ENCODE data around the gene SP1.
"Not testable (repeated sequence)": the region's sequence is repeated elsewhere in the genome, so short reads cannot be mapped to it uniquely, and the experiment has no call there.

Gene SP1

GRCh38 chr12:53414756-53415417 lies 34.9 kb downstream of the SP1 start:
- no peak for DNase-seq

DNA sequence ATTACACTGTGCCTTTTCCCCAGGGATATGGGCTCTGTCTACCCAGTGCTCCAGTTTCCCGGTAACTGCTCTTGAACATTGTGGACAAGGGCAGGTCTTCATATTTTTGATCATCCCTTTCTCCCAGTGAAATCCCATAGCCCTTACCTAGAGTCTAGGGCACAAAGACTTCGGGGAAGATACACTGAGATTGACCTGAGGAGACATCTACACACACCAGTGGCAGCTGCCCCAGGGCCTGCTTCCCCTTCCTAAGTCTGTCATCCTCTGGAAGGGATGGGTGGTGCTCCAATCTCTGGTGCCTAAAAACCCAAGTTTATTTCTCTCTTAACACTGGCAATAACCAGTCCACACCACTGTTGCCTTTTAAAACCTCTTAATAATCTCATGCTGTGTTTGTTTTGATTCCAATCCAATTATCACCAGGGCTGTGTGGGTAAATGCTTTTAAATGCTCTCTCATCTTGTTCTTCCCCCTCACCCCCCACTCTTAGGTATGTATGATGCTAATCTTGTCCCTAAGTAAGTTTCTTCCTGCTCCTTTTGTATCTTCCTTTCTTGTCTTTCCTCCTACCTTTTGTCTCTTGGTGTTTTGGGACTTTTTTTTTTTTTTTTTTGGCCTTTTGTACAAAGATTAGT lies 35.9 kb downstream of the SP1 start:
- DNase-seq = peak in 1 of 3 donors; percentile 28

DNA sequence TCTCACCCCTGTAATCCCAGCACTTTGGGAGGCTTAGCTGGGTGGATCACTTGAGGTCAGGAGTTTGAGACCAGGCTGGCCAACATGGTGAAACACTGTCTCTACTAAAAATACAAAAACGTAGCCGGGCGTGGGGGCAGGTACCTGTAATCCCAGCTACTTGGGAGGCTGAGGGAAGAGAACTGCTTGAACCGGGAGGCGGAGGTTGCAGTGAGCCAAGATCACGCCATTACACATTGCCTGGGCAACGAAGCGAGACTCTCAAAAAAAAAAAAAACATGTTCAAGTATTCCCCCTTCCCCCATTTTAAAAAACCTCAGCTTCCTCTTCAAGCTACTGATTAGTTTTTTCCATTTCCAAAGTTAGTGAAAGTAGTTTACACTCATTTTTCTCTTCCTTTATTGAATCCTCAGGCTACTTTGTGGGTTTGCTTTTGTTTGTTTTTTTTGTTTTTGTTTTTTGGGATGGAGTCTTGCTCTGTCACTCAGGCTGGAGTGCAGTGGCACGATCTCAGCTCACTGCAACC lies 37.4 kb downstream of the SP1 start:
- peak; percentile 65 to 84 (median 74) for DNase-seq

GRCh38 chr12:53418221-53418620 lies 38.2 kb downstream of the SP1 start:
- DNase-seq = no peak

DNA sequence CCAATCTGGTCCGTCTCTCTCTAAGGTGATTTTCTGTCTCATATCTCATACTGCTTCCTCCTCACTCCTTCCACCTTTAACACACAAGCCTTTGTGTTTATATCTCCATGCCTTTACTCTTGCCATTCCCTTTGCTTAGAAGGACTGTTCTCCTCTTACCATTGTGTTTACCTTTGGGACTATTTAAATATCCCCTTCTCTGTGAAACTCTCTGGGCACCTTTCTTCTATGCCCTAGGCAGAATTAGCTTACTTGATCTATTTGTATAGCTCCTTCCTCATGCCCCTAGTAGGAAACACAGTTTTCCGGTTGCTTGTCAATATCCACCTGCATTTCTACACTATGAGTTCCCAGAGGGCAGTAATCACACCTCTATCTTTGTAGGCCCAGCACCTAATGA lies 39.8 kb downstream of the SP1 start:
- no peak for DNase-seq

GRCh38 chr12:53422247-53422646 lies 42.3 kb downstream of the SP1 start:
- not testable (repeated sequence) for DNase-seq

DNA sequence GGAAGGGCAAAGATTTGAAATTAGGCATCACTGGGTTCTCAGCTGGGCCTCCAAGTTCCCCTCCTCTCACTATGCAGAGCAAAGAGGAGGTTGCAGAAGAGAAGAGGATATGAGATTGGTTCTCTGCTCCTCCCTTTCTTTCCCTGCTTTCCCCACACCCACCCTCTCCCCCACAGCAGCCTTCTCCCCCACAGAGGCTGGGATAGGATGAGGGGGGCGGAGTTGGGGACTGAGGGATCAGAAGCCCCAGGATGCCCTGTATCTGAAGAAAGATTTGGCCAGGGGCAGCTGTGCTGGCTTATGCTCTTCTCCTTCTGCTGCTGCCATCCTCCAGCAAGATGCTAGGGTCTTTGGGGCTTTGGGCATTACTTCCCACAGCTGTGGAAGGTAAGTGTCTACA lies 43.6 kb downstream of the SP1 start, which contains the start of gene AMHR2:
AMHR2 (plus strand) TSS at position 259 of the 400 bp plus-strand sequence; CDS start at position 339, 80 bp downstream.
- no peak for DNase-seq

GRCh38 chr12:53424626-53425514 lies 44.9 kb downstream of the SP1 start:
- no peak for DNase-seq

GRCh38 chr12:53425515-53426150 lies 45.7 kb downstream of the SP1 start:
- no peak for DNase-seq

DNA sequence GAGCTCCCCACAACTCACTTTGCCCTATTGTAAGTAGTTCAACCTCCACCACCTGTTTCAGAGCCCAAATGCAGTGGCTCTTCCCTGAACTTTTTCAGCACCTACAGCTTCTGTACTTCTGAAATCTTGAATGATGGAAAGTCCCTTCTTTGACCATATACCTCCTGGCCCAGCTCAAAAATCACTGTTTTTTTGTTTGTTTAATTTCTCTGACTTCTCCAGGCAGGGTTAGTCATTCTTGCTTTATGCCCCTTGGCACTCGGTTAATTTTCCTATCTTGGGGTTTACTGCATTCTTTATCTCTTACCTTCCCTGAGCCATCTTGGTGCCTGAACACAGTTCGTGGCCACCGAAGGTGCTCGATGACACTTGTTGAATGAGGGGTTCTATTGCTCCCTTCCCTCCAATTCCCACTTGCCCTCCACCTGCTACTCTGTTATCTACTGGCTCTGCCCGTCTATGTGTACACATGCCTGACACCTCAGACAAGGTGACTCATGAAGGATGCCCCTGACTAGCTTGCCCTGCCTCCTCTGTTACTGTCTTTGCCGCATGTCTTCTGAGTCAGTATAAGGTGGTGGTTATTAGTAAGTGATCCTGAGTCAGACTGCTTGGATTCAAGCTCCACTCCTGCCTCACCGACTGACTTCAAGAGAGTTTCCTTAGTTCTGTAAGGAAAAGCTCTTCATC lies 48.1 kb downstream of the SP1 start:
- peak in 1 of 3 donors; percentile 24 for DNase-seq

- no peak for DNase-seq
Observed at GRCh38 chr12:53428741-53429140, 48.8 kb downstream of the SP1 start.

DNA sequence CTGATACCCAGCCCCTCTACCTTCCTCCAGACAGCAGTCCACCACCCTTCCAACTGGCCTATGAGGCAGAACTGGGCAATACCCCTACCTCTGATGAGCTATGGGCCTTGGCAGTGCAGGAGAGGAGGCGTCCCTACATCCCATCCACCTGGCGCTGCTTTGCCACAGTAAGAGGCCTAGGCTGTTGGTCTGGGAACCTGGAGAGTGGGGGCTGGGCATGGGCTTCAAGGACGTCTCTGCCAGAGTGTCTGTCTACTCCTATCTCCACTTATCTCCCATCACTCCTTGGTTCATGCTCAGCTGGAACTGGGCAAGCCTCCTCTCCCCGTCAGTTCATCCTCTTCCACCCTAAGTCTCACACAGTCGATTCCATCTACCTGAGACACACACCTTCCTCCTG lies 50.1 kb downstream of the SP1 start:
- DNase-seq = no peak

DNA sequence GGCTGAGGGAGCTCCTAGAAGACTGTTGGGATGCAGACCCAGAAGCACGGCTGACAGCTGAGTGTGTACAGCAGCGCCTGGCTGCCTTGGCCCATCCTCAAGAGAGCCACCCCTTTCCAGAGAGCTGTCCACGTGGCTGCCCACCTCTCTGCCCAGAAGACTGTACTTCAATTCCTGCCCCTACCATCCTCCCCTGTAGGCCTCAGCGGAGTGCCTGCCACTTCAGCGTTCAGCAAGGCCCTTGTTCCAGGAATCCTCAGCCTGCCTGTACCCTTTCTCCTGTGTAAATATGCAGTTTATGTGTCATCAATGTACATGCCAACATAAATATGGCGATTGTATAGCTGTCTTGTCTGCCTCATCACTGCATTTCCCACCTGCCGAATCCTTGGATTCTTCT lies 51.2 kb downstream of the SP1 start:
- DNase-seq = no peak

GRCh38 chr12:53435326-53435725 lies 55.4 kb downstream of the SP1 start:
- not testable (repeated sequence) for DNase-seq

GRCh38 chr12:53439582-53439981 lies 59.6 kb downstream of the SP1 start:
- DNase-seq = not testable (repeated sequence)

GRCh38 chr12:53441040-53441833 lies 61.3 kb downstream of the SP1 start, which contains the start of gene PRR13:
PRR13 (plus strand) TSS chr12:53441734; CDS start chr12:53442715, 981 bp downstream.
- peak; percentile 99 to 100 (median 99) for DNase-seq

DNA sequence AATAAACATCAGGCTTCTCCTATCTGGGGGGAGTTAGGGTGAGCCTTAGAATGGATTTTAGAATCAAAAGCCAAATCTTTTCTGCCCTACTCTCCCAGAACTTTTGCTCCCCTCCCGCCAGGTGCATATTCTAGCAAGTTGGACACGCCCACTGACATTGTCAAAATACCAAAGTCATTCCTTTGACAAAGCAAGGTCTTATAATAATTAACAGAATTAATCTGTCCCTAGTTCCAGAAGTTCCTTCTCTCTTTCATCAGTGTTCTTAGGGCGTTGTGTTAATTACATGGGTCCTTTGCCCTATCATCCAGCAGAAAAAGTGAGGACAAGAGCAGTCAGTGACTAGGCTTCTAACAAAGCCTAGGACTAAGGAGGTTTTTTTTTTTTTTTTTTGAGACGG lies 64.0 kb downstream of the SP1 start:
- DNase-seq = no peak

DNA sequence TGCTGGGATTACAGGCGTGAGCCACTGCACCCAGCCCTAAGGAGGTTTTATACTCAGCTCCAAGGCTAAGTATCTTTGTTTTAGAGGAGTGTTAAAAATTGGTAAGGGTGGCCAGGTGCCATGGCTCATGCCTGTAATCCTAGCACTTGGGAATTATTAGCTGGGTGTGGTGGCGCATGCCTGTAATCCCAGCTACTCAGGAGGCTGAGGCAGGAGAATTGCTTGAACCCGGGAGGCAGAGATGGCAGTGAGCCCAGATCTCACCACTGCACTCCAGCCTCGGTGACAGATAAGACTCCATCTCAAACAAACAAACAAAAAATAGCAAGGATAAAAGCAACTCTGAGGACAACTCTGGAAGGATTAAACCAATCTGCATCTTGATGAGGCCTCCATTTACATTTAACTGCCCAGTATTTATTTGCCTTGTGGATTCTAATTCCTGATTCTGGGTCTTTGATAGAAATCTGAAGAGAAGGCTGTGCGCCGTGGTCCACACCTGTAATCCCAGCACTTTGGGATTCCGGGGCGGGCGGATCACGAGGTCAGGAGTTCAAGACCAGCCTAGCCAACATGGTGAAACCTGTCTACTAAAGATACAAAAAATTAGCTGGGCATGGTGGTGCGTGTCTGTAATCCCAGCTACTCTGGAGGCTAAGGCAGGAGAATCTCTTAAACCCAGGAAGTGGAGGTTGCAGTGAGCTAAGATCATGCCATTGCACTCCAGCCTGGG lies 64.8 kb downstream of the SP1 start:
- not testable (repeated sequence) for DNase-seq

GRCh38 chr12:53450936-53451335 lies 71.0 kb downstream of the SP1 start:
- no peak for DNase-seq

GRCh38 chr12:53451661-53452158 lies 71.7 kb downstream of the SP1 start, which contains the start of gene PCBP2:
PCBP2 (plus strand) TSS chr12:53452102; CDS start chr12:53454801, 2,699 bp downstream.
- peak; percentile 99 to 100 (median 99) for DNase-seq

All from suppressor macrophage treated with lipopolysaccharide for 1 hour (primary cell).